MM.1S (cell line): Measurements from ENCODE around the gene SYNCRIP.
"Not testable (repeated sequence)": the region's sequence is repeated elsewhere in the genome, so short reads cannot be mapped to it uniquely, and the experiment has no call there.

Source experiments
- DNase-seq: peaks from one replicate; pipeline ENCODE4 v3.0.0-alpha.2; 2015
- H2AFZ ChIP-seq: fragments of 300-600 bp; sonication (generic); 2 replicates; pipeline ENCODE4 v1.6.0; 2016; ENCODE audit warnings: antibody characterized with exemption, low read length
- H3F3A ChIP-seq: fragments of 300-600 bp; sonication (generic); 2 replicates; pipeline ENCODE4 v1.6.1; 2016; ENCODE audit warnings: mild to moderate bottlenecking, antibody characterized with exemption, low read length, moderate library complexity, mixed read lengths; ENCODE audit not compliant: insufficient read depth
- H3K27ac ChIP-seq: fragments of 300-600 bp; sonication (generic); 2 replicates; pipeline ENCODE4 v1.5.1; 2016; ENCODE audit warnings: mild to moderate bottlenecking, low read length
- H3K27me3 ChIP-seq: fragments of 300-600 bp; sonication (generic); replicated peaks from 2 replicates; pipeline ENCODE4 v1.6.0; 2016; ENCODE audit warnings: low read length; ENCODE audit not compliant: insufficient read depth
- H3K36me3 ChIP-seq: fragments of 300-600 bp; sonication (generic); replicated peaks from 2 replicates; pipeline ENCODE4 v1.6.1; 2016; ENCODE audit warnings: mild to moderate bottlenecking, low read length, mixed read lengths; ENCODE audit not compliant: insufficient read depth
- H3K4me1 ChIP-seq: fragments of 300-600 bp; sonication (generic); 2 replicates; pipeline ENCODE4 v1.6.1; 2016; ENCODE audit warnings: low read length, mixed read lengths
- H3K4me2 ChIP-seq: fragments of 300-600 bp; sonication (generic); 2 replicates; pipeline ENCODE4 v1.6.0; 2016; ENCODE audit warnings: low read depth, low read length
- H3K4me3 ChIP-seq: fragments of 300-600 bp; sonication (generic); 2 replicates; pipeline ENCODE4 v1.5.1; 2016; ENCODE audit warnings: low read length, mixed read lengths
- H3K79me2 ChIP-seq: fragments of 300-600 bp; sonication (generic); 2 replicates; pipeline ENCODE4 v1.6.1; 2016; ENCODE audit warnings: mixed run types, low read length, mixed read lengths
- H3K9ac ChIP-seq: fragments of 300-600 bp; sonication (generic); 2 replicates; pipeline ENCODE4 v1.6.1; 2016; ENCODE audit warnings: low read length, mixed read lengths
- H3K9me2 ChIP-seq: fragments of 300-600 bp; sonication (generic); replicated peaks from 2 replicates; pipeline ENCODE4 v1.6.1; 2016; ENCODE audit warnings: mild to moderate bottlenecking, low read length, mixed read lengths; ENCODE audit not compliant: insufficient read depth
- H3K9me3 ChIP-seq: fragments of 300-600 bp; sonication (generic); replicated peaks from 2 replicates; pipeline ENCODE4 v1.6.1; 2016; ENCODE audit warnings: mild to moderate bottlenecking, low read length, mixed read lengths; ENCODE audit not compliant: insufficient read depth
- H4K20me1 ChIP-seq: fragments of 300-600 bp; sonication (generic); 2 replicates; pipeline ENCODE4 v1.6.1; 2016; ENCODE audit warnings: mild to moderate bottlenecking, low read length, moderate library complexity, mixed read lengths; ENCODE audit not compliant: insufficient read depth
- CTCF ChIP-seq: fragments of 300-600 bp; sonication (generic); IDR thresholded peaks from 2 replicates; pipeline ENCODE4 v1.5.1; 2016; ENCODE audit warnings: antibody characterized with exemption, low read length, mixed read lengths
- EZH2 ChIP-seq: fragments of 300-600 bp; sonication (generic); optimal IDR thresholded peaks from 2 replicates; pipeline ENCODE3; 2017; ENCODE audit warnings: low read depth, mild to moderate bottlenecking, antibody characterized with exemption, low read length, mixed read lengths
- EZH2phosphoT487 ChIP-seq: fragments of 300-600 bp; sonication (generic); IDR thresholded peaks from 2 replicates; pipeline ENCODE4 v1.6.1; 2018; ENCODE audit warnings: antibody characterized with exemption, low read length

Gene SYNCRIP

GRCh38 chr6:85568411-85568810 is 74.3 kb downstream of the SYNCRIP start:
- H3K4me1 ChIP-seq, result 0 out of 2 replicates have a peak, but pooled peaks cover 5% of the 10 kb centered on the region
- DNase-seq, result no peak
- TF ChIP-seq CTCF, result no peak
- TF ChIP-seq EZH2, result no peak
- no peak for TF ChIP-seq EZH2phosphoT487
- H3K79me2 ChIP-seq, result no peaks in the 10 kb centered on the region
- H3K9ac ChIP-seq, result no peak overlapping the region
- no peak overlapping the region for H2AFZ ChIP-seq
- H3F3A ChIP-seq, result no peaks in the 10 kb centered on the region
- H3K9me3 ChIP-seq, result no peaks in the 10 kb centered on the region
- H3K36me3 ChIP-seq, result no peaks in the 10 kb centered on the region; the same call in 1 of the 2 replicates
- no peak overlapping the region for H3K4me2 ChIP-seq
- no peaks in the 10 kb centered on the region for H3K27me3 ChIP-seq
- H3K9me2 ChIP-seq, result no peaks in the 10 kb centered on the region
- no peaks in the 10 kb centered on the region for H4K20me1 ChIP-seq
- H3K27ac ChIP-seq, result no peak overlapping the region
- no peak overlapping the region for H3K4me3 ChIP-seq

GRCh38 chr6:85565736-85566135 is 77.0 kb downstream of the SYNCRIP start:
- no peak overlapping the region for H3K4me3 ChIP-seq
- no peak overlapping the region for H2AFZ ChIP-seq
- DNase-seq, result no peak
- H3K4me1 ChIP-seq, result 0 out of 2 replicates have a peak, but pooled peaks cover 5% of the 10 kb centered on the region
- H3K9ac ChIP-seq, result no peak overlapping the region
- no peaks in the 10 kb centered on the region for H3K9me2 ChIP-seq
- H3K27ac ChIP-seq, result no peak overlapping the region
- H3K36me3 ChIP-seq, result no peaks in the 10 kb centered on the region
- H3K9me3 ChIP-seq, result no peaks in the 10 kb centered on the region
- TF ChIP-seq EZH2 (no peak), CTCF (no peak), EZH2phosphoT487 (no peak)
- no peaks in the 10 kb centered on the region for H3K79me2 ChIP-seq
- peak overlapping the region; percentile 25; the same call in 1 of the 2 replicates for H3K4me2 ChIP-seq
- H3F3A ChIP-seq, result no peaks in the 10 kb centered on the region
- no peaks in the 10 kb centered on the region for H3K27me3 ChIP-seq
- H4K20me1 ChIP-seq, result no peaks in the 10 kb centered on the region

- H3K79me2 ChIP-seq, DNase-seq, H4K20me1 ChIP-seq, H3K4me2 ChIP-seq, H2AFZ ChIP-seq, H3K4me1 ChIP-seq, H3K9me2 ChIP-seq, H3K9ac ChIP-seq, H3K27me3 ChIP-seq, H3K9me3 ChIP-seq, H3K4me3 ChIP-seq, H3K27ac ChIP-seq, H3F3A ChIP-seq, H3K36me3 ChIP-seq: not testable (repeated sequence)
Measured at GRCh38 chr6:85564223-85564622, 78.5 kb downstream of the SYNCRIP start.
